Measurements from ENCODE around the gene PLSCR4.

The PLSCR4 gene

DNA sequence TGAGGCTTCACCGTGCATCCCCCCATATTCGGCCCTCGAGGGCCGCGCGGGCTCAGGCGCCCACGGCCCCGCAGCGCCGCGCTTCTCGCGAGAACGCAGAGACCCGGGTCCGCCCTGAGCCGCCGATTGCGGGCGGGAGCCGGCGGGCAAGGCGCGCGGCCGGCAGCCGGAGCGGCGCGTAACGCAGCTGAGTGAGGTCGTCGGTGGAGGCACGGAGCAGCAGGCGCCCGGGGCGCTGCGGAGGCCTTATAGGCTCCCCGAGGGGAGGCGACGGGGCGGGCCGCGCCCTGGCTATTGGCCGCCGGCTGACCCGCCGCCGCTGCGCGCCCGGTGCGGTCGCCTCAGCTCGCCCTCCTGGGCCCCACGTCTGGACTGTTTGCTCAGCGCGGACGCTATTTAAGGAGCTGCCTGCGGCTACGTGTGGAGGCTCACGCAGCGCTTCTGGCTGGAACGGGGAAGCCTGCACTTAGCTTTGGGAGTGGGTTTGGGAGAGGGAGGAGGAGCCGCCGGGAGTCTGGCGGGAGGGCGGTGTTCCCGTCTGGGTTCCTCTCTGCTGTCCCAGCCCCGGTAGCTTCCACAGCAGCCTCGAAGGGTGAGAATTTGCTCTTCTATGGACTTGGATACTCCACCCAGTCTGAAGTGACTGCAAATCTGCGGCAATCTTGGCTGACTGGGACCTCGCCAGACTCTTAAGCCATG, 89.8 kb downstream of the PLSCR4 start, which contains the start of gene PLOD2:
PLOD2 (minus strand) TSS at position 221 of the 699 bp plus-strand sequence; CDS start at position 26, 195 bp downstream.
- DNase-seq (ENCODE audit: low read depth) = no peak

DNA sequence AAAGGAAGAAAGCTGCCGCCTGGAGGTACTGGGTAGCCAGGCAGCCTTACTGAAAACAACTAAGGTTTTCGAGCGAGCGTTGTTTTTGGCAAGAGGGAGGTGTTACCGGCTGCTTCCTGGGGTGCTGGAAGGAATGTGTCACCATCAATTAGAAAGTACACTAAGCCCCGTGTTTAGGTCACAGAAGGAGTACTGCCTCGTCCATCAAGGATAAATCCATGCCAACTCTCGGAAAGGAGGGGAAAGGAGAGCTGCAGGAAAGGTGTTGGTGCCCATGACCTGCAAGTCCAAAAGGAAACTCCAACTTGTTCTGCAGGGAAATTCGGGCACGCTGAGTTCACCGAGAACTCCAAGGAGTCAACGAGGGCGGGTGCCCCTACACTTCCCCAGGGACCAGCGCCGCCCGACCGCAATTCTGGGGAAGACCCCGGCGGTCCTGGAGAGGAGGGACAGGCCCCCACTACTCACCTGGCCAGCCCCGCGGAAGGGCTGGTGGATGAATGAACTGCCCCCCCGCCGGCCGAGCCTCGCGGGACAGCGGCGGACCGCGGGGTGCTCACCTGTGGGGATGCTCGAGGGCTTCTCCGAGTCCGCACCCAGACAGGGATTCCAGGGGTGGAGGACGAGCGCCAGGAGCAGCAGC, 90.5 kb downstream of the PLSCR4 start:
- no peak for DNase-seq (ENCODE audit: low read depth)

- no peak for DNase-seq (ENCODE audit: low read depth)
Observed at GRCh38 chr3:146159616-146160320, 91.1 kb downstream of the PLSCR4 start.

DNA sequence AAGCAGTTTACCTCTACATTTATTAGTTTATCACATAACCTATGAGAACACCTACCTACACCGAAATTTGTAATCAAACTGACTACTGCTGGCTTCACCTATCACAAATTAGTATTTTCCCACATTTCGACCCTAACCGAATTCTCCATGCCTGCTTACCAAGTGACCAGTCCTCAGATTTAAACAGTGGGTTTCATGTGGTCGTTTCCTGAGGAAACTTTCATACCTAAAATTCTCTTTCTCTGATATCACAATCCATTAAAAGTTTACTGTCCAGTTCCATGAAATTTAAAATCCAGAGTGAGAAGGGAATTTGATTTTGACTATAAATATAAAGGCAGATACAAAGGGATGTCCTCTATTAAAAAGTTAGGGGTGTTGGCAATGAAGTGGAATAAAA, 91.9 kb downstream of the PLSCR4 start:
- no peak for DNase-seq (ENCODE audit: low read depth)

GRCh38 chr3:146157325-146158060, 93.4 kb downstream of the PLSCR4 start:
- DNase-seq (ENCODE audit: low read depth) = no peak

DNA sequence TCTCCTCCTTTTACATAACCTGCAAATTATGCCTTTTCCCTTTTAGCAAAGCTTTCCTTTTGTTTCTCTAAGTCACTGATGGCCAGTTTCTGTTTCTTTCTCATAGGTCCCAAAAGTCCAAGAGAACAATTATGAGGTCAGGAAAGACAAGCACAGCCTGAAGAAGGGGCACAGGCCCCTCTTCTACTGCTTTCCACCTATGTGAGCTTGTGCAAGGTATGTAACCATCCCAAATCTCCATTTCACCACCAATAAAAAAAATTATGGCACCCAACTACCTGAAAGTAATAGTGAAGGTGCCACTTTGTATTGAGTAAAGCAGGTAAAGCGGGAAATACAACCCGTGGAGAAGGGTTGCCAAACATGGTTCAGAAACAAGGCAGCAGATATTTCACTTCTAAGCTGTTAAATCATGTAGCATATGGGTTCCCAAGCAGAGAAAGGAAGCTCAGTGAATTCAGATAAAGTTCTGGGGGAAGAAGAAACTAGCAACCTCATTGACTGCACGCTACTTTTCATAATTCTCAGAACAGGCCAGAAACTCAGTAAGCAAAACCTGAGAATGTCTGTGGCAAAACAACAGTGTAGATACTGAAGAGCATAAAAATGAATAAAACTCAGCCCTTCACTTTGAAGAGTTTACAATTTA, 94.1 kb downstream of the PLSCR4 start:
- no peak for DNase-seq (ENCODE audit: low read depth)

- no peak for DNase-seq (ENCODE audit: low read depth)
Observed at GRCh38 chr3:146156095-146156494, 94.8 kb downstream of the PLSCR4 start.

GRCh38 chr3:146154995-146155394, 95.9 kb downstream of the PLSCR4 start:
- DNase-seq (ENCODE audit: low read depth) = no peak

DNA sequence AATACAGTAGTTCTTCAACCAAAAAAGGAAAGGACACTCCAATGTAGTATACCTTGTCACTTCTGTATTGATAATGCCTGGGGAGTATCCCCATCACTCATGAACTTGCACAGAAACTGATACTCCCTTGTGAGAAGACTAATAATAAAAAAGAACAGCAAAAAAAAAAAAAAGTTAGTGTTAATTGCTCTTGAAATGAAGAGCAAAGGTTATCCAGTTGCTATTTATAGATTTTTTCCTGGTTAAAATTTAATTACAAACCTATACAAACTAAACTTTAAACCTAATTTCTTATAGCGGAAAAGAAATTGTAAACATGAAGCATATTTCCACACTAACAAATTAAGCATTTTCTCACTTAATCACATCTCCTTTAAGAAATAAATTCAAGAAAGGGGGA, 96.6 kb downstream of the PLSCR4 start:
- DNase-seq (ENCODE audit: low read depth) = no peak

DNA sequence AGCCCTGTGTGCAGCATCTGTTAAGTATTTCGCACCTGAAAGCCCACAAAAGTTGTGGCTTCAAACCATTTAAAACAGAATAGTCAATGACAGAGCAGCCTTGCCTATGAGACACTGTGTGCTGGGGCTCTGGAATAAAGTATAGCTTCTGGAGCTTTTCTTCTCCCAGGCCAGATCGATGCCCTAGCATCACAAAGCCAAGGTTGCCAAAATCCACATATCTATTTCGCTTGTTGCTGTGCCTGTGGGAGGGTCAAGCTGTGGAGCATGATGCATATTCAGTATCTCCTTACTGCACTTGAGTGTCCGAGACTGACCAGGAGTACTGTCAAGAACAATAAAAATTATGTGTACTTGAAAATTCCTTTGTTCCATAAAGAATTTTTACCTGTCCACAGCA, 97.5 kb downstream of the PLSCR4 start:
- DNase-seq (ENCODE audit: low read depth) = no peak

DNA sequence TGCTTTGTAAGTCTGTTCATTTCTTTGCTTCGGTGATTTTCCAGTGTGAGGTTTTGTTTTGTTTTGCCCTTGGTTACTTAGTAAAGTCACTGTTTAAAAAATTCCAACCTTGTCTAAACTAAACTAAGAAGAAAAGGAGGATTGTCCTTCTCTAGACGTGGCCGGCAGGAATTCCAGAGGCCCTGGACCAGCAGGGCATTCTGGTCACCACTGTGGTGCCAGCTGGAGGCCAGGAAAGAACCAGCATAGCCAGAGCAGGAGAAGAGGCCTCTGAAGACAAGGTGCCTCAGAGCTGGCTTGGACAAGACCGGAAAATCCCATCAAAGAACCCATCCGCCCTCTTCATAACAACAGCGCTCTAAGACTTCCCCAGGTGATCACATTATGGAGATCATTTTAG, 98.1 kb downstream of the PLSCR4 start:
- DNase-seq (ENCODE audit: low read depth) = no peak

GRCh38 chr3:146148468-146148931, 102.4 kb downstream of the PLSCR4 start:
- no peak for DNase-seq (ENCODE audit: low read depth)

DNA sequence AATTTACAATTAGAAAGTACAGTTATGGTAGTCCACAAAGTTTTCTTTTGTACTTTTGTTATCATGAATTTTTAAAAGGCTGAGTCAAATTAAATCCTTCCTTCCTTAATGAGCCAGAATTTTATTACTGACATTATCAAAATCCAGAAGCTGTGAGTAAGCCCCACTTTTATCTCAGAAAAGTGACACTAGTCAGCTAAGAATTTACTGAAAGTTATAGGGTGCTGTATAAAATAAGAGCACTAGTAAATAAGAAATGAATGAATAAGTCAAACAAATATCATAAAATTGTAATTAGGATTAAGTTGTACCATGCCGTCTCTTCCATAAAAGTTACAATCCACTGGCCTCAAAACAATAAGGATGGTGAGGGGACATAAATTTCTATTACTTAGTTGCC, 105.3 kb downstream of the PLSCR4 start:
- no peak for DNase-seq (ENCODE audit: low read depth)

DNA sequence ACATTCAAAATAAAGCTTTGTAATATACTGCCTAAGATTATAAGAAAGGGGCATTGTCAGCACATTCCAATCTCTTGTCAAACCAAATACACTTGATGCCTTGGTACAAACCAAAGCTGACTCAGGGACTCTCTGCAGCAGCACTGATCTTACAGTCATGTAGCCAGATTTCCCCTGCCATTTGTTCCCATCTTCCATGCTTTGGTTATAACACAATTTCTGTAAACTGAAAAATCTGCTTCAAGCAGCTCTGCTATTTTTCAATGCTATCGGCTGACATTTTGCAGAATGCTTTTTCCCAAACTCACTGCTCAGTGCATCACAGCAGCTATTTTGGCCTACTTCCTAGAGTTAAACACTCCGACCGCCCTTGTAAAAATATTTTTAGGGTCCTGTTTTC, 108.1 kb downstream of the PLSCR4 start:
- DNase-seq (ENCODE audit: low read depth) = no peak

Measured in activated T-cell treated with anti-CD3 and anti-CD28 coated beads for 48 hours (primary cell).